Ureter (tissue), 1 donor: ENCODE measurements around the gene MYO1H. TPM values are rescaled to one million over a fixed set of nuclear protein-coding genes. Genes with fewer than 3 reads are reported as not detected.
"Not testable (repeated sequence)": the region's sequence is repeated elsewhere in the genome, so short reads cannot be mapped to it uniquely, and the experiment has no call there.

ENCODE experiments used
- DNase-seq: peaks from one replicate; pipeline ENCODE4 v3.0.0-alpha.2; 2020; ENCODE audit warnings: low spot score
- total RNA-seq: library from RNA; stranded (reverse); gene quantifications from one replicate; pipeline ENCODE4 v1.2.4, GENCODE V29; 2023
- donor health status: DM: yes; HTN: yes; CAD: no.

The MYO1H gene
- total RNA-seq, 1 donor from 2014 or later, result not detected

GRCh38 chr12:109421355-109422087, 73.8 kb downstream of the MYO1H start:
- no peak for DNase-seq

- DNase-seq, result no peak
These were observed 74.6 kb downstream of the MYO1H start for GRCh38 chr12:109422251-109422650.

GRCh38 chr12:109423392-109423791, 75.7 kb downstream of the MYO1H start:
- no peak for DNase-seq

- peak; percentile 84 for DNase-seq
These were observed 80.4 kb downstream of the MYO1H start for GRCh38 chr12:109428037-109428629.

GRCh38 chr12:109428804-109429203, 81.1 kb downstream of the MYO1H start:
- DNase-seq, result not testable (repeated sequence)

GRCh38 chr12:109430244-109430643, 82.5 kb downstream of the MYO1H start:
- DNase-seq, result no peak

GRCh38 chr12:109432431-109432830, 84.7 kb downstream of the MYO1H start:
- no peak for DNase-seq

GRCh38 chr12:109432842-109433304, 85.2 kb downstream of the MYO1H start:
- peak; percentile 87 for DNase-seq

- DNase-seq, result no peak
These were observed 85.9 kb downstream of the MYO1H start for GRCh38 chr12:109433618-109434017.

GRCh38 chr12:109434582-109434981, 86.9 kb downstream of the MYO1H start:
- DNase-seq, result no peak

- DNase-seq, result no peak
These were observed 87.9 kb downstream of the MYO1H start for GRCh38 chr12:109435428-109436187.

GRCh38 chr12:109436188-109436560, 88.5 kb downstream of the MYO1H start:
- DNase-seq, result no peak

- no peak for DNase-seq
These were observed 91.5 kb downstream of the MYO1H start for GRCh38 chr12:109439181-109439580.

- not testable (repeated sequence) for DNase-seq
These were observed 92.3 kb downstream of the MYO1H start for GRCh38 chr12:109439951-109440350.

- no peak for DNase-seq
These were observed 93.3 kb downstream of the MYO1H start for GRCh38 chr12:109440851-109441490.

GRCh38 chr12:109443794-109444193, 96.1 kb downstream of the MYO1H start:
- DNase-seq, result no peak

GRCh38 chr12:109444259-109444658, 96.6 kb downstream of the MYO1H start:
- DNase-seq, result no peak

GRCh38 chr12:109445191-109445609, 97.5 kb downstream of the MYO1H start:
- no peak for DNase-seq

GRCh38 chr12:109446869-109447268, 99.2 kb downstream of the MYO1H start:
- no peak for DNase-seq

GRCh38 chr12:109447482-109447881, 99.8 kb downstream of the MYO1H start:
- no peak for DNase-seq

- no peak for DNase-seq
These were observed 100.6 kb downstream of the MYO1H start for GRCh38 chr12:109448272-109448671.

- no peak for DNase-seq
These were observed 101.1 kb downstream of the MYO1H start for GRCh38 chr12:109448707-109449390.
